T-cell (primary cell): ENCODE results near the gene HSPA6. TPM values are rescaled to one million over a fixed set of nuclear protein-coding genes. Genes with fewer than 3 reads are reported as not detected.
"Not testable (repeated sequence)": the region's sequence is repeated elsewhere in the genome, so short reads cannot be mapped to it uniquely, and the experiment has no call there.

Experiments used
- ATAC-seq, 4 experiments: fragments of 200-7000 bp in 3 of 4; fragments of 150-1000 bp in 1 of 4; cut with Tn5 transposase; replicated peaks in 1 of 4; 1 replicate in 3 of 4; 2 replicates in 1 of 4; pipeline ENCODE4 v1.10.0; 2021; ENCODE audit warnings: moderate library complexity in 3 of 4, mild to moderate bottlenecking in 2 of 4, moderate number of reproducible peaks in 1 of 4
- CTCF ChIA-PET, 2 donors: fragments of 300-600 bp; sonication (Branson Sonifier 250); formaldehyde crosslinking; loops; one replicate each; lab custom pipeline; 2022; ENCODE audit warnings: antibody characterized with exemption in 2 of 2; lab: Charles Lee
- POLR2A ChIA-PET, 2 donors: fragments of 300-600 bp; sonication (Branson Sonifier 250); formaldehyde crosslinking; loops; one replicate each; lab custom pipeline; 2022; ENCODE audit warnings: antibody characterized with exemption in 2 of 2; lab: Charles Lee
- DNase-seq, 35 experiments: peaks; one replicate each; pipeline versions ENCODE4 v3.0.0 to v3.0.0-alpha.2; 2013 to 2023
- H3K27ac ChIP-seq: one replicate; pipeline ENCODE4 v1.5.1; 2013; ENCODE audit warnings: low read length
- H3K27me3 ChIP-seq, 2 experiments: replicated peaks in 1 of 2; 1 replicate in 1 of 2; 2 replicates in 1 of 2; pipeline versions ENCODE4 v1.6.1 to v1.7.0; 2013; ENCODE audit warnings: low read length in 1 of 2, mixed read lengths in 1 of 2; ENCODE audit not compliant: control insufficient read depth in 2 of 2, insufficient read depth in 2 of 2; ENCODE audit errors: extremely low read depth in 1 of 2
- H3K36me3 ChIP-seq, 2 donors: 1 replicate in 1 of 2; 2 replicates in 1 of 2; pipeline versions ENCODE4 v1.6.1 to v1.7.0; 2013; ENCODE audit warnings: low read length in 1 of 2; ENCODE audit not compliant: control insufficient read depth in 2 of 2, insufficient read depth in 1 of 2; ENCODE audit errors: extremely low read depth in 1 of 2
- H3K4me1 ChIP-seq, 2 experiments: 1 replicate in 1 of 2; 2 replicates in 1 of 2; pipeline versions ENCODE4 v1.6.1 to v1.7.0; 2013; ENCODE audit warnings: low read length in 2 of 2, mixed read lengths in 1 of 2; ENCODE audit not compliant: insufficient read depth in 2 of 2, control insufficient read depth in 1 of 2; ENCODE audit errors: extremely low read depth in 1 of 2
- H3K4me3 ChIP-seq, 2 donors: 1 replicate in 1 of 2; 2 replicates in 1 of 2; pipeline versions ENCODE4 v1.5.1 to v1.7.0; 2013; ENCODE audit warnings: mild to moderate bottlenecking in 2 of 2, low read length in 1 of 2, moderate library complexity in 1 of 2; ENCODE audit not compliant: control insufficient read depth in 1 of 2; ENCODE audit errors: extremely low read depth in 1 of 2
- H3K9me3 ChIP-seq: 2 replicates; pipeline ENCODE4 v1.7.0; 2013
- H3K27ac Mint-ChIP-seq, 2 donors: one replicate each; pipeline ENCODE4 v1.8.0; 2020 to 2021; ENCODE audit warnings: mild to moderate bottlenecking in 2 of 2, mixed read lengths in 2 of 2
- H3K27me3 Mint-ChIP-seq, 2 donors: one replicate each; pipeline ENCODE4 v1.8.0; 2021 to 2022; ENCODE audit warnings: mixed read lengths in 2 of 2
- H3K36me3 Mint-ChIP-seq: one replicate; pipeline ENCODE4 v1.8.0; 2021; ENCODE audit warnings: mixed read lengths
- H3K4me1 Mint-ChIP-seq, 3 donors: one replicate each; pipeline ENCODE4 v1.8.0; 2020 to 2022; ENCODE audit warnings: mixed read lengths in 3 of 3, mild to moderate bottlenecking in 1 of 3
- H3K4me3 Mint-ChIP-seq, 3 donors: one replicate each; pipeline ENCODE4 v1.8.0; 2020 to 2022; ENCODE audit warnings: mild to moderate bottlenecking in 3 of 3, mixed read lengths in 3 of 3, moderate library complexity in 3 of 3
- H3K9me3 Mint-ChIP-seq, 3 donors: one replicate each; pipeline ENCODE4 v1.8.0; 2020 to 2022; ENCODE audit warnings: mixed read lengths in 3 of 3
- WGBS: methylation state at CpG from one replicate; pipeline ENCODE4 v1.1.5; 2013; ENCODE audit warnings: missing lambda C conversion rate; ENCODE audit not compliant: insufficient coverage; 5-methylcytosine and 5-hydroxymethylcytosine counted together
- total RNA-seq, 35 experiments: library from RNA in 6 of 35; stranded (reverse) in 6 of 35; fragments of 120-200 nt in 1 of 35; gene quantifications; one replicate each; pipeline versions ENCODE4 v1.2.1 to v1.2.4 and lab custom pipeline; 2013 to 2026

Gene HSPA6
- total RNA-seq, 5 donors from 2014 or later (not counting 1 experiment from before 2014, with no cell fraction given): 0.30 to 22.7 (median 5.7) TPM; not detected in 1

DNA sequence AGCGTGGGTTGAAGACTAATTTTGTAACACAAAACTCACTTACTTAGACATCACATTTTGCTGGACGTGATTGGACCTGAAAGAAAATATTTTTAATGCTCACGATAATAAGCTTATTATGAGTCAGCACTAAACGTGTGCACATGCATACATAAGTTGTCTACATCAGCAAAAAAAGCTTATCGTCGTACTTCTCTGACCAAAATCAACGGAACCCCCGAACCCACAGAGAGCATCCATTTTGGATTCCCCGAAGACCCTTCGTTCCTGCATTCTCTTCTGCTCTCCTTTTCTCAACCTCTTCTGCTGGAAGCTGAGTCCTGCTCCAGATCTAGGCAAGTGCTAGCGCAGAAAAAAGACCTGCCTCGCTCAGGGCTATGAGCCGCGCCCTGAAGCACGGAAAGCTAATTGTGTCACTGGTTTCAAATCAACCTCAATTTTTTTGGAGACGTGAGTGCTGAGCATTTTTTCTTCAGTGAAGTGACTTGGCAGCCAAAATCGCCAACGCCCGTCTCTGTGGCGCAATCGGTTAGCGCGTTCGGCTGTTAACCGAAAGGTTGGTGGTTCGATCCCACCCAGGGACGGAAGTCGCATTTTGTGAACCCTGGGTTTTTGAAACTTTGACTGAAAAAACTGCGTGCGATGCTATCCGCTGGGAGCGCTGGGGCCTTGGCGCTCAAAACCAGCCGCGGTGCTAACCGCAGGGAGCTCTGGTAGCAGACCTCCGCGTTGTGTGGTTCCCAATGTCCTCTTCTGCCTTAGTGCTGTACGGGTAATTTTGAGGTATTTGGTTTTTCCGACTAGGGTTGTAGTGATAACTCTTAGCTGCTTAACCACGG is 15.6 kb downstream of the HSPA6 start:
- Histone ChIP-seq H3K4me3 (peak overlapping the region; percentile 62 to 64), H3K4me1 (peaks cover 11 to 45% of the 10 kb centered on the region in 2 experiments), H3K27ac (peak overlapping the region; percentile 84)
- not testable (repeated sequence) for H3K9me3 ChIP-seq, H3K27me3 ChIP-seq, H3K27me3 Mint-ChIP-seq, H3K36me3 ChIP-seq, H3K9me3 Mint-ChIP-seq, H3K36me3 Mint-ChIP-seq
- peaks cover 48 to 52% (median 49%) of the 10 kb centered on the region in 3 donors for H3K4me1 Mint-ChIP-seq
- H3K27ac Mint-ChIP-seq: peak overlapping the region; percentile 96 to 97
- under 1% methylated on average over 33 of the region's 41 CpGs for WGBS
- ChIA-PET POLR2A (interaction anchor here in 1 of 2 donors (0.7 kb wide), 1 partner anchor 238 kb away, joined by 3 read pairs; no protein-coding TSS in a partner anchor), CTCF (interaction anchor here (0.6 to 1.4 kb wide), 4 partner anchors 9 to 227 kb away, joined by 3 to 11 read pairs (median 4); no protein-coding TSS in a partner anchor)
- ATAC-seq: peak; percentile 71 to 81 (median 76)
- H3K4me3 Mint-ChIP-seq: peak overlapping the region; percentile 86 to 91 (median 88)
- peak; percentile 66 to 94 (median 85) for DNase-seq

DNA sequence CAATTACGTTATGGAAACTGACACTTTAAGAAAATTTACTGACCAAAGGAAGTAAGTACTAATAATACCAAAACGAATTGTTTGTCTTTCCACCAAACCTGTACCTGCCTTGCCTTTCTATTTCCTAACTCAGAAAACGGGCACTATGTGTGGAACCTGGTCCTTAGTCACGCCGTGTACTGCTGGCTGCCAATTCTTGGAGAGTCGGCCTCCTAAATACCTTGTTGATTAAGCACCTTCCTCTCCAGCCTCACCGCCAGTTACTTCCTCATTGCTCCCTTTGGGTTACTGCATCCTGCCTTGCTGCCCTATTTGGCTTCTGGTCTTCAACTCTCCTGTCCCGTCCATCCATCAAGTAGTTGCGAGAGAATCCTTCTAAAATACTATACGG is 16.2 kb downstream of the HSPA6 start:
- DNase-seq: peak in 3 of 35 experiments; percentile 11 to 40 (median 19)
- H3K27me3 Mint-ChIP-seq, H3K36me3 ChIP-seq, H3K9me3 Mint-ChIP-seq, H3K36me3 Mint-ChIP-seq, H3K9me3 ChIP-seq, H3K27me3 ChIP-seq, POLR2A ChIA-PET: not testable (repeated sequence)
- ATAC-seq: peak; percentile 8 to 17 (median 14)
- peak overlapping the region; percentile 84 for H3K27ac ChIP-seq
- peak overlapping the region; percentile 86 to 91 (median 88) for H3K4me3 Mint-ChIP-seq
- H3K4me1 ChIP-seq: peaks cover 11 to 49% of the 10 kb centered on the region in 2 experiments
- H3K27ac Mint-ChIP-seq: peak overlapping the region; percentile 96 to 97
- peaks cover 53 to 58% (median 54%) of the 10 kb centered on the region in 3 donors for H3K4me1 Mint-ChIP-seq
- 29% methylated on average over 8 of the region's 10 CpGs for WGBS
- peak overlapping the region in 1 of 2 donors; percentile 62 for H3K4me3 ChIP-seq
- CTCF ChIA-PET: interaction anchor here in 1 of 2 donors (0.9 kb wide), 1 partner anchor 10 kb away, joined by 3 read pairs; no protein-coding TSS in a partner anchor

DNA sequence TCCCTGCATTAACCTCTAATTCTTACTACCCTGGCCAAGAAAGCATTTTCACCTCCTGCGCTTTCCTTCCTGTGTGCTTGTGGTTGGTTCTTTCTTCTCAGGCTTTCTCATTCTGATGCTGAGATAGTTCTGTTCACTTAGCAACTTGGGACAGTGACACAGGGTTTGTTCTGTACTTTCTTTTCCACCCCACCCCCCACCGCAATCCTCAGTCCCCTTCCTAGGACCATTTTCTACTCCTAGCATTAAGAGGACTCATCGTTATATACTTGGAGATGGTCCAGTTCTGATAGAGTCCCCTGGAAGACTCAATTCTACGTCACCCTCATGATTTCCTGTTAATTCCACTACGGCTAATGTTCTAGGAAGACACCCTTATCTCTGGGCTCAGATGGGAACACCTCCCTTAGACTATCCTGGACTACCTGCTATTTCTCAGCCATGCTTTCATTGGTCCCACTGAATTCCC is 17.8 kb downstream of the HSPA6 start:
- Mint-ChIP-seq H3K4me1 (peaks cover 53 to 64% (median 58%) of the 10 kb centered on the region in 3 donors), H3K27ac (peak overlapping the region; percentile 62 to 76), H3K4me3 (peak overlapping the region; percentile 26 to 88 (median 37))
- H3K9me3 ChIP-seq, H3K27me3 ChIP-seq, POLR2A ChIA-PET, H3K9me3 Mint-ChIP-seq, H3K4me3 ChIP-seq, H3K36me3 Mint-ChIP-seq, H3K36me3 ChIP-seq, H3K27me3 Mint-ChIP-seq: not testable (repeated sequence)
- CTCF ChIA-PET: interaction anchor here in 1 of 2 donors (1.0 to 1.4 kb wide), 3 partner anchors 11 to 207 kb away, joined by 3 to 4 read pairs (median 3); partner anchors contain the start of gene DUSP12
- H3K4me1 ChIP-seq: peaks cover 11 to 53% of the 10 kb centered on the region in 2 experiments
- WGBS: no CpG with 5 or more reads among the region's 5 CpGs
- DNase-seq: peak in 27 of 35 experiments; percentile 21 to 78 (median 46)
- H3K27ac ChIP-seq: peak overlapping the region; percentile 69
- ATAC-seq: peak; percentile 62 to 77 (median 64)

DNA sequence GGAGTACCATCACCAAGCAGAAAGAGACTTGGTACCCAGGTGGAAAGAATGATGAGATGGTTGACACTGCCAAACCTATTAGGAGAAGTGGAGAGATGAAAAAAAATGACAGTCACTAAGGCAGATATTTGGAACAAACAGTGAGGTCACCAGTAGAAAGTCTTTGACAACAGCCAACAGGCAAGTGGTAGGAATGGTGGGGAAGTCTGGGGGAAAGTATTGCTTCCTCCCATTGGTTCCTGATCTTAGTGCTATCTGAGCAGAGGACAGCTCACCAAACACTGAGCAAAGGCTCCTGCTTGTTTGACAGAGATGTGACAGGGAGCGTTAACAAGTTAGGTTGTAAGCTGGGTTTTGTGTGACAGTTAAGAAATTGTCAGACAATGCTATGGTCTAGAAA is 18.8 kb downstream of the HSPA6 start:
- POLR2A ChIA-PET, H3K4me3 Mint-ChIP-seq, H3K9me3 ChIP-seq, H3K9me3 Mint-ChIP-seq, H3K36me3 ChIP-seq, ATAC-seq, H3K27me3 Mint-ChIP-seq, DNase-seq, H3K36me3 Mint-ChIP-seq, H3K27me3 ChIP-seq, CTCF ChIA-PET, H3K4me3 ChIP-seq: not testable (repeated sequence)
- H3K4me1 Mint-ChIP-seq: peaks cover 53 to 61% (median 58%) of the 10 kb centered on the region in 3 donors
- Histone ChIP-seq H3K4me1 (peaks cover 11 to 53% of the 10 kb centered on the region in 2 experiments), H3K27ac (peak overlapping the region; percentile 69)
- WGBS: no CpG with 5 or more reads among the region's 1 CpG
- peak overlapping the region; percentile 62 to 76 for H3K27ac Mint-ChIP-seq

DNA sequence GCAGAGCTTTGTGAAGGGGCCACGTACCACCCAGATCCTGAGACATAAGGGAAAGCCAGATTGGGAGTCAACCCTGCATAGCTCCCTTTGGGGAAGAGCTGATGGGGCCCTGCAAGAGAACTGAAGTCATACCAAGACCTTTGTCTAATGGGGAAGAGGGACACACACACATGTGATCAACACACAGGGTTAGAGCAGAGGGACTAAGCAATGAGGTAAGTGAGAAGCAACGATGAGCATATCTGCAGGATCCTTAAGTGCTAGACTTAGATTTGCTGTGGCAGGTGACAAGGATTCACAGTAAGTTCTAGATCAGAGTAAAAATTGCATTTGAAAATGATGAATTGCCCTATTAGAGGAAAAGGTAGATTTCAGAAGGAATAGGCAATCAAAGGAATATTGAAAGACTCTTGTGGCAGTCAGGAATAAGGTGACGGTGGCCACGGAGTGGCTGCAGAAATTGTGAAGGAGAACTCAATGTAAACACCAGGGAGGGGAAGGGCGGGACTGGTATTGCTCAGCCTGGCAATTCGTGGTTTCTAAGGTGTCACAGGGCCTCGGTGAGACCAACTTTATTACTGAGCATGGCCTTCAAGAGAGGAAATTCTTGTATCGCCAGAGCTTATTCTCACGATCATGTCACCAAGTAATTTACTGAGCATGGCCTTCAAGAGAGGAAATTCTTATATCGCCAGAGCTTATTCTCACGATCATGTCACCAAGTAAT is 20.8 kb downstream of the HSPA6 start:
- peak in 3 of 35 experiments; percentile 9 to 46 (median 16) for DNase-seq
- H3K4me1 Mint-ChIP-seq: peaks cover 47 to 54% (median 52%) of the 10 kb centered on the region in 3 donors
- H3K36me3 Mint-ChIP-seq, H3K4me3 ChIP-seq, POLR2A ChIA-PET, H3K27me3 Mint-ChIP-seq, H3K36me3 ChIP-seq, H3K27me3 ChIP-seq, CTCF ChIA-PET, H3K9me3 Mint-ChIP-seq, H3K9me3 ChIP-seq: not testable (repeated sequence)
- 46% methylated on average over 6 of the region's 11 CpGs for WGBS
- ATAC-seq: peak in 1 of 4 experiments; percentile 18
- Histone ChIP-seq H3K4me1 (peaks cover 8 to 49% of the 10 kb centered on the region in 2 experiments), H3K27ac (peak overlapping the region; percentile 52)
- H3K27ac Mint-ChIP-seq: peak overlapping the region; percentile 82 to 88
- H3K4me3 Mint-ChIP-seq: peak overlapping the region in 1 of 3 donors; percentile 26
